CD4-positive, alpha-beta T cell treated with Interleukin-21 for 1 hour (primary cell): ENCODE results near the gene FRAT2.
"Not testable (repeated sequence)": the region's sequence is repeated elsewhere in the genome, so short reads cannot be mapped to it uniquely, and the experiment has no call there.

Source experiments
- DNase-seq: peaks from one replicate; pipeline ENCODE4 v3.0.0-alpha.2; 2020

Gene FRAT2

DNA sequence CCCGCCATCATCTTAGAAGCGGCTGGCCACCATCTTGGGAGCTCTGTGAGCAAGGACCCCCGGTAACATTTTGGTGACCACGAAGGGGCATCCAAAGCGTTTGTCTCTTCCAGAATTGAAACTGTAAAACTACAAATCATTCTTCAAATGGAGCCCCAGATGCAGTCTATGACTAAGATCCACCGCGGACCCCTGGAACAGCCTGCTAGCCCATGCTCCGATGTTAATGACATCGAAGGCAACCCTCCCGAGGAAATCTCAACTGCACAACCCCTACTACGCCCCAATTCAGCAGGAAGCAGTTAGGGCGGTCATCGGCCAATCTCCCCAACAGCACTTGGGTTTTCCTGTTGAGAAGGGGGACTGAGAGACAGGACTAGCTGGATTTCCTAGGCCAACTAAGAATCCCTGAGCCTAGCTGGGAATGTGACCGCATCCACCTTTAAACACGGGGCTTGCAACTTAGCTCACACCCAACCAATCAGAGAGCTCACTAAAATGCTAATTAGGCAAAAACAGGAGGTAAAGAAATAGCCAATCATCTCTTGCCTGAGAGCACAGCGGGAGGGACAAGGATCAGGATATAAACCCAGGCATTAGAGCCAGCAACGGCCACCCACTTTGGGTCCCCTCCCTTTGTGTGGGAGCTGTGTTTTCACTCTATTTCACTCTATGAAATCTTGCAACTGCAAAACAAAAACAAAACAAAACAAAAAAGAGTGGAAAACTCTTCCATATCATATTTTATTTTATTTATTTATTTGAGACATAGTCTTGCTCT lies 43.8 kb downstream of the FRAT2 start:
- DNase-seq: not testable (repeated sequence)

DNA sequence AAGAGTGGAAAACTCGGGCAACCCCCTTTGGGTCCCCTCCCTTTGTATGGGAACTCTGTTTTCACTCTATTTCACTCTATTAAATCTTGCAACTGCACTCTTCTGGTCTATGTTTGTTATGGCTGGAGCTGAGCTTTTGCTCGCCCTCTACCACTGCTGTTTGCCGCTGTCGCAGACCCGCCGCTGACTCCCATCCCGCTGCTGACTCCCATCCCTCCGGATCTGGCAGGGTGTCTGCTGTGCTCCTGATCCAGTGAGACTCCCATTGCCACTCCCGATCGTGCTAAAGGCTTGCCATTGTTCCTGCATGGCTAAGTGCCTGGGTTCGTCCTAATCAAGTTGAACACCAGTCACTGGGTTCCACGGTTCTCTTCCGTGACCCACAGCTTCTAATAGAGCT lies 44.5 kb downstream of the FRAT2 start:
- not testable (repeated sequence) for DNase-seq
